Measurements from ENCODE around the gene ZNF48.

Gene ZNF48

DNA sequence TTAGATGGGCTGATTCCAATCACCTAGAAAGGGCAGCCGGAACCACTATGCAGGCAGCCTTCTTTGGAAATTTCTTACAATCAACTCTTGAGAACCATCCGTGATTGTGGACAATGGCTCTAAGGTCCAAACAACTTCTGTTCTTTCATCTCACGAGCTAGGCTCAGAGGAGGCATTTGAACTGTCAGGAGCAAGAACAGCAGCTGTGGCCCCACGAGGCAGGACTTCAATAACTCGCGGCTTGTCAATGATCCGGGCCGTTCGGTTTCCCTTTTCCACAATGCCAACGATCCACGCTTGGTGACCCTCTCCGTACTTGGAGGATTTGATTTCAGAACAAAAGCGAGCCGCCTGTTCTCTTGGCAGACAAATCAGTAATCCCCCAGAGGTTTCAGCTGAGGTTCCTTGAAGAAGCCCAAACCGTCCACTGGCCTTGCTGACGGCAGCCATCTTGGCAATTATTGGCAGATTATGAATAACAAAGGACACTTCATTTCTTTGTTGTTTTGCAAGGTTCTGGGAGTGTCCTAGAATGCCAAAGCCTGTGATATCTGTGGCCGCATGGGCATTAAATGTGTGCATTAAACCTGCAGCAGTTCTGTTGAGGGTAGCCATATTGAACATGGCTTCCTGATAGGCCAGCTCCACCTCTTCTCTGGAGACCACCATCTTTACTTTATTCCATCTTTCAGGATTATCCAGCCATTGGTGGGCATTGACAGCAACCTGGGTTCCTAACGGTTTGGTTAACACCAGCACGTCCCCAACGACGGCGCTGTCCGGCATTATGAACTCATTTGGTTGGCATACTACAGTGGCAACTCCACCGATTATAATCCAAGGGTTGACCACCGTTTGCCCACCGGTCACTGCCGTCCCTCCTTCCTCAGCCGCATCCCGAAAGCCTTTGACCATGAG lies 49.3 kb downstream of the ZNF48 start:
- peak in 1 of 3 experiments; percentile 11 for DNase-seq

DNA sequence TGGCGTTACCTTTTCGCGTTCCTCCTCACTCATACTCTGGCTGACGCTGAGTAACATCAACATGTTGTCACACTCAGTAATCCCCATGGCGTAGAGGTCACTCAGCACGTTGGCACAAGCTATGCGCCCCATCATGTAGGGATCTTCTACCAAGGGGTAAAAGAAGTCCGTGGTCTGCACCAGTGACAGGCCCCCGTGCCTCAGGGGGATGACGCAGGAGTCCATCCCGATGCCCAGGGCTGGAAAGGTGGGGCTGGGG lies 49.9 kb downstream of the ZNF48 start:
- DNase-seq = no peak

DNA sequence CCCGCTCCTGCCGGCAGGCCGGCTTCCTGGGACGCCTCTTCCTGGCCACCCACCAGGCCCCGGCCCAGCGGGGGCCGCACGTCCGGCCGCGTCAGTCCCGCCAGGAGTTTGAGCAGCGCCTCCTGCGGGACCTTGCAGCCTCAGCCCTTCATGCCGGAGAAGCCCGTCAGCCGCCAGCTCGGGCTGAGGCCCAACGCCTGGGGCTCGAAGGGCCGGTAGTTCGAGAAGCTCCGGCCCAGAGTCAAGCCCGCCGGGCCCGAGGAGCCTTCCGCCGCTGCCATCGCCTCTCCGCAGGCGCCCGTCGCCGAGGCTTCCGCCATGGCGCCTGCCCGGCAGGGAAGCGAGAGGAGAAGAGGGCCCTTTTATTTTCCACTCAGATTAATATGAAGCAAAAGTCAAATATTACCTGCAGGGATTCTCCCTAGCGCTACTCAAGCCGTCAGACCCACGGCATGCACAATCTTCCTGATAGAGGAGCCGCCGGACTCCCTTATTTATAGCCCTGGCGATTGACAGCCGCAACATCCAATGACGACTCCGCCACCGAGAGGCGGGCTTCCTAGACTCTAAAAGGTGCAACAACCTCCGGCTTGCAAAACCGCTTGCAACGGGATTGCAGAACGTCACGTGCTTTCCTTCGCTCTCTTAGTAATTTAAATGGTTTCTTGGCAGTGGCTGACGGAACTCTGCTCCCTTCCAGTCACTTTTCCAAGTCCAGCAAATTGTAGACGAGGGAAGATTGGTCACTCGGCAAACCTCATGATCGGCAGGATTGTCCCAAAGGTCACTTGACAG lies 50.4 kb downstream of the ZNF48 start, which contains the start of gene SEPHS2:
Gene SEPHS2, minus strand, starts transcription at position 467 of the 795 bp plus-strand sequence. Its CDS starts 147 bp downstream, at position 320.
- DNase-seq = peak; percentile 89 to 98 (median 95)

DNA sequence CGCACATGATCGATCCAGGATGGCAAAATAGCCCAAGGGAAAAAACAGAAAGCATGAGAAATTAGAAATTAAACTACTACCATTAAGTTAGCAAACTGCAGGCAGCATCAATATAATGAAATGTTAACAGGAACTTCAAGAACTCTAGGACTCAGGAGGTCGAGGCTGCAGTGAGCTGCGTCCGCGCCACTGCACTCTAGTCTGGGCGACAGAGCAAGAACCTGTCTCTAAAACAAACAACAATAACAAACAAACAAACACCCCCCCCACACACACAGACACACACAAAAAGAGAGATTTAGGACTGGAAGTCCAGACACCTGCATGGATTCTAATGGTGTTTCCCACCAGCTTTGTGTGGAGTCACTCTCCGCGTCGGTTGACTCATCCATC lies 51.0 kb downstream of the ZNF48 start:
- peak in 1 of 3 experiments; percentile 41 for DNase-seq

DNA sequence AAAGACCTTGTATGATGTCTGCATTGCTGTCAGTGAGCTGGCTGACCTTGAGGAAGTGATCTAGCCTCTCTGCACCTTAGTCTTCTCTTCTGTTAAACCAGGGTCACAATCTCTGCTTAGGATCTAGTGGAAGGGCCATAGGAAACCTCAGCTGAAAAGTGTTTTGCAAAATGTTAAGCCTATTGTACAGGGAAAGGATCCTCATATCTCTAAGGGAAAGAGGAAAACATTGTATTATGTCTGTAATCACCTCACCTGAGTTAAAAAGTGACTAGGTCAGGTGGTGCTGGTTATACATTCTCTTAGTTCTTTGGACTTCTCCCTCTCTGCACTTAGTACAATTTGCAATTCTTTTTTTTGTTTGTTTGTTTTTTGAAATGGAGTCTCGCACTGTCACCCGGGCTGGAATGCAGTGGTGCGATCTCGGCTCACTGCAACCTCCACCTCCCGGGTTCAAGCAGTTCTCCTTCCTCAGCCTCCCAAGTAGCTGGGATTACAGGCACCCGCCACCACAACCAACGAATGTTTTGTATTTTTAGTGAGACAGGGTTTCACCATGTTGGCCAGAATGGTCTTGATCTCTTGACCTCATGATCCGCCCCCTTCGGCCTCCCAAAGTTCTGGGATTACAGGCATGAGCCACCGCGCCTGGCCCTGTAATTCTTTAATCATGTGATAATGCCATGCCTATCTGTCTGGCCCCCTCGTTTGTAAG lies 52.4 kb downstream of the ZNF48 start:
- no peak for DNase-seq

DNA sequence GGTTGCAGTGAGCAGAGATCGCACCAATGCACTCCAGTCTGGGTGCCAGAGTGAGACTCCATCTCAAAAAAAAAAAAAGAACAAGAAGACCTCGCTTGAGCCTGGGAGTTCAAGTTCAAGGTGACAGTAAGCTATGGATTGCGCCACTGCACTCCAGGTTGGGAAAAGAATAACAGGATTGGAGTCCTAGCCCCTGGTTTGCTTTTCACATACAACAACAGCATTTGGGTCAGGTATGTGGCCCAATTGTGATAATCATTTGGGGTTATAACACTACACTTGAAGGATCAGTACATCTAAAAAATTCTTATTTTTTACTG lies 53.9 kb downstream of the ZNF48 start:
- DNase-seq = no peak

All from NCI-H1417 (cell line).